Activated naive CD4-positive, alpha-beta T cell treated with anti-CD3 and anti-CD28 coated beads, Interleukin-2, amount 50 U/mL, for 72 hours (primary cell): ENCODE measurements around the gene RND3. TPM values are rescaled to one million over a fixed set of nuclear protein-coding genes. Genes with fewer than 3 reads are reported as not detected.

Experiments
- ATAC-seq, 2 donors: fragments of 150-1000 bp; cut with Tn5 transposase; 2 replicates each; pipeline ENCODE4 v1.10.0; 2021; ENCODE audit warnings: mild to moderate bottlenecking in 2 of 2, moderate library complexity in 2 of 2
- DNase-seq, 2 donors: peaks; one replicate each; pipeline ENCODE4 v3.0.0; 2021 to 2022; ENCODE audit warnings: low spot score in 2 of 2
- H3K27ac Mint-ChIP-seq, 2 donors: one replicate each; pipeline ENCODE4 v1.8.0; 2022; ENCODE audit warnings: mild to moderate bottlenecking in 2 of 2, mixed read lengths in 2 of 2
- H3K36me3 Mint-ChIP-seq, 2 donors: one replicate each; pipeline ENCODE4 v1.8.0; 2022; ENCODE audit warnings: mixed read lengths in 2 of 2
- H3K9me3 Mint-ChIP-seq, 2 donors: one replicate each; pipeline ENCODE4 v1.8.0; 2022; ENCODE audit warnings: mixed read lengths in 2 of 2
- total RNA-seq, 2 donors: library from RNA; stranded (reverse); gene quantifications; one replicate each; pipeline ENCODE4 v1.2.3, GENCODE V29; 2022

RND3 gene
- total RNA-seq, 2 donors from 2014 or later, result not detected

- no peak for DNase-seq
- no peak for ATAC-seq
- Mint-ChIP-seq H3K9me3 (no peaks in the 10 kb centered on the region), H3K36me3 (peaks cover 0 to 9% of the 10 kb centered on the region in 2 donors), H3K27ac (no peak overlapping the region)
Measured at GRCh38 chr2:150482111-150482510, 5.4 kb downstream of the RND3 start.

GRCh38 chr2:150480971-150481830 is 6.3 kb downstream of the RND3 start:
- Mint-ChIP-seq H3K9me3 (no peaks in the 10 kb centered on the region), H3K27ac (no peak overlapping the region), H3K36me3 (no peaks in the 10 kb centered on the region)
- ATAC-seq, result no peak
- DNase-seq, result no peak

- no peaks in the 10 kb centered on the region for H3K9me3 Mint-ChIP-seq
- DNase-seq, result no peak
- no peak for ATAC-seq
- no peaks in the 10 kb centered on the region for H3K36me3 Mint-ChIP-seq
- no peak overlapping the region for H3K27ac Mint-ChIP-seq
Measured at GRCh38 chr2:150480241-150480640, 7.2 kb downstream of the RND3 start.

GRCh38 chr2:150479075-150479915 is 8.2 kb downstream of the RND3 start:
- ATAC-seq, result no peak
- Mint-ChIP-seq H3K36me3 (no peaks in the 10 kb centered on the region), H3K27ac (no peak overlapping the region), H3K9me3 (peaks cover under 1% of the 10 kb centered on the region in 2 donors)
- DNase-seq, result no peak

GRCh38 chr2:150478200-150478974 is 9.1 kb downstream of the RND3 start:
- Mint-ChIP-seq H3K27ac (no peak overlapping the region), H3K9me3 (peaks cover 4% of the 10 kb centered on the region in 2 donors), H3K36me3 (no peaks in the 10 kb centered on the region)
- no peak for DNase-seq
- no peak for ATAC-seq

GRCh38 chr2:150477347-150477746 is 10.1 kb downstream of the RND3 start:
- no peak for DNase-seq
- Mint-ChIP-seq H3K36me3 (no peaks in the 10 kb centered on the region), H3K9me3 (peaks cover 4% of the 10 kb centered on the region in 2 donors), H3K27ac (no peak overlapping the region)
- no peak for ATAC-seq

GRCh38 chr2:150476809-150477302 is 10.6 kb downstream of the RND3 start:
- Mint-ChIP-seq H3K9me3 (peaks cover 4% of the 10 kb centered on the region in 2 donors), H3K36me3 (no peaks in the 10 kb centered on the region), H3K27ac (no peak overlapping the region)
- ATAC-seq, result no peak
- no peak for DNase-seq

GRCh38 chr2:150476286-150476685 is 11.2 kb downstream of the RND3 start:
- DNase-seq (no peak), ATAC-seq (no peak)
- peaks cover 4% of the 10 kb centered on the region in 2 donors for H3K9me3 Mint-ChIP-seq
- no peaks in the 10 kb centered on the region for H3K36me3 Mint-ChIP-seq
- no peak overlapping the region for H3K27ac Mint-ChIP-seq

- no peak for ATAC-seq
- H3K36me3 Mint-ChIP-seq, result no peaks in the 10 kb centered on the region
- no peak overlapping the region for H3K27ac Mint-ChIP-seq
- peaks cover 4% of the 10 kb centered on the region in 2 donors for H3K9me3 Mint-ChIP-seq
- DNase-seq, result no peak
Measured at GRCh38 chr2:150475479-150476250, 11.8 kb downstream of the RND3 start.

- H3K27ac Mint-ChIP-seq, result no peak overlapping the region
- H3K36me3 Mint-ChIP-seq, result no peaks in the 10 kb centered on the region
- DNase-seq, result no peak
- ATAC-seq, result no peak
- H3K9me3 Mint-ChIP-seq, result peaks cover 4 to 11% of the 10 kb centered on the region in 2 donors
Measured at GRCh38 chr2:150474326-150475074, 13.0 kb downstream of the RND3 start.

GRCh38 chr2:150473767-150474166 is 13.7 kb downstream of the RND3 start:
- Mint-ChIP-seq H3K36me3 (no peaks in the 10 kb centered on the region), H3K27ac (no peak overlapping the region), H3K9me3 (peaks cover 4 to 11% of the 10 kb centered on the region in 2 donors)
- ATAC-seq (no peak), DNase-seq (no peak)

GRCh38 chr2:150472511-150472899 is 15.0 kb downstream of the RND3 start:
- DNase-seq (no peak), ATAC-seq (no peak)
- Mint-ChIP-seq H3K36me3 (no peaks in the 10 kb centered on the region), H3K9me3 (peaks cover 4 to 11% of the 10 kb centered on the region in 2 donors), H3K27ac (no peak overlapping the region)

- Mint-ChIP-seq H3K9me3 (peaks cover 4 to 11% of the 10 kb centered on the region in 2 donors), H3K36me3 (no peaks in the 10 kb centered on the region), H3K27ac (no peak overlapping the region)
- no peak for ATAC-seq
- no peak for DNase-seq
Measured at GRCh38 chr2:150471813-150472510, 15.5 kb downstream of the RND3 start.

GRCh38 chr2:150470435-150470834 is 17.0 kb downstream of the RND3 start:
- Mint-ChIP-seq H3K27ac (no peak overlapping the region), H3K36me3 (no peaks in the 10 kb centered on the region), H3K9me3 (peaks cover 4 to 11% of the 10 kb centered on the region in 2 donors)
- ATAC-seq (no peak), DNase-seq (no peak)
